Measurements from ENCODE around the gene SPTSSB. TPM values are rescaled to one million over a fixed set of nuclear protein-coding genes. Genes with fewer than 3 reads are reported as not detected.

Gene SPTSSB
- total RNA-seq, 4 donors from 2014 or later: 2.4 to 4.8 (median 3.9) TPM

- Histone ChIP-seq H3K27me3 (no peaks in the 10 kb centered on the region), H3K4me3 (no peak overlapping the region), H3K4me1 (peaks cover 0 to 36% (median 9%) of the 10 kb centered on the region in 3 donors), H3K36me3 (no peaks in the 10 kb centered on the region), H3K9me3 (no peaks in the 10 kb centered on the region), H3K27ac (peak overlapping the region in 3 of 4 donors; percentile 53 to 65 (median 59))
- TF ChIP-seq POLR2A (IDR thresholded peaks at IDR 0.05): no peak
- TF ChIP-seq CTCF (IDR thresholded peaks at IDR 0.05): no peak
- intact Hi-C loops (cut with DNase I): no loop called here
- no peak for DNase-seq
- WGBS, 2 donors: 49 to 60% methylated on average over 2 of the region's 2 CpGs
These were observed 22.4 kb downstream of the SPTSSB start for GRCh38 chr3:161348796-161349400.

- WGBS, 2 donors: 64 to 79% methylated on average over 5 of the region's 5 CpGs
- no peak for DNase-seq
- intact Hi-C loops (cut with DNase I): no loop called here
These were observed 23.6 kb downstream of the SPTSSB start for GRCh38 chr3:161347726-161348125.

GRCh38 chr3:161345023-161345422, 26.3 kb downstream of the SPTSSB start:
- no peak for DNase-seq
- Histone ChIP-seq H3K4me3 (no peak overlapping the region), H3K9me3 (no peaks in the 10 kb centered on the region), H3K4me1 (peaks cover 0 to 19% (median 2%) of the 10 kb centered on the region in 3 donors), H3K36me3 (no peaks in the 10 kb centered on the region), H3K27ac (no peak overlapping the region), H3K27me3 (no peaks in the 10 kb centered on the region)
- TF ChIP-seq CTCF (IDR thresholded peaks at IDR 0.05): no peak
- no peak for TF ChIP-seq POLR2A (IDR thresholded peaks at IDR 0.05)
- WGBS, 2 donors: 45 to 49% methylated on average over 2 of the region's 2 CpGs
- intact Hi-C loops (cut with DNase I): no loop called here

More at GRCh38 chr3:161347726-161348125, 23.6 kb downstream of the SPTSSB start:
- H3K27me3 ChIP-seq: no peaks in the 10 kb centered on the region
- peaks cover 0 to 36% (median 9%) of the 10 kb centered on the region in 3 donors for H3K4me1 ChIP-seq
- no peak for TF ChIP-seq POLR2A (IDR thresholded peaks at IDR 0.05)
- TF ChIP-seq CTCF (IDR thresholded peaks at IDR 0.05): no peak
- no peak overlapping the region for H3K27ac ChIP-seq
- H3K4me3 ChIP-seq: no peak overlapping the region
- no peaks in the 10 kb centered on the region for H3K9me3 ChIP-seq
- H3K36me3 ChIP-seq: no peaks in the 10 kb centered on the region

- no peak overlapping the region for H3K27ac ChIP-seq
- H3K36me3 ChIP-seq: no peaks in the 10 kb centered on the region
- no peak overlapping the region for H3K4me3 ChIP-seq
- intact Hi-C loops (cut with DNase I): no loop called here
- H3K9me3 ChIP-seq: no peaks in the 10 kb centered on the region
- H3K27me3 ChIP-seq: no peaks in the 10 kb centered on the region
- DNase-seq: no peak
- 57 to 90% methylated on average over 1 of the region's 1 CpG for WGBS, 2 donors
- no peak for TF ChIP-seq CTCF (IDR thresholded peaks at IDR 0.05)
- no peak for TF ChIP-seq POLR2A (IDR thresholded peaks at IDR 0.05)
- H3K4me1 ChIP-seq: peaks cover 0 to 9% (median 2%) of the 10 kb centered on the region in 3 donors
These were observed 27.3 kb downstream of the SPTSSB start for GRCh38 chr3:161343986-161344385.

- TF ChIP-seq POLR2A (IDR thresholded peaks at IDR 0.05): no peak
- no peak for TF ChIP-seq CTCF (IDR thresholded peaks at IDR 0.05)
- H3K27me3 ChIP-seq: no peaks in the 10 kb centered on the region
- H3K4me1 ChIP-seq: peaks cover 0 to 4% (median under 1%) of the 10 kb centered on the region in 3 donors
- 84 to 86% methylated on average over 3 of the region's 3 CpGs for WGBS, 2 donors
- no peak for DNase-seq
- no peak overlapping the region for H3K27ac ChIP-seq
- intact Hi-C loops (cut with DNase I): no loop called here
- no peak overlapping the region for H3K4me3 ChIP-seq
- H3K9me3 ChIP-seq: no peaks in the 10 kb centered on the region
- no peaks in the 10 kb centered on the region for H3K36me3 ChIP-seq
These were observed 27.8 kb downstream of the SPTSSB start for GRCh38 chr3:161343540-161343939.

All from esophagus squamous epithelium (tissue), 5 donors.